H1 (cell line): ENCODE data around the gene TMEM163. TPM values are rescaled to one million over a fixed set of nuclear protein-coding genes. Genes with fewer than 3 reads are reported as not detected.

Experiments used
- CTCF ChIA-PET: fragments of 300-600 bp; sonication (Branson Sonifier 250); formaldehyde crosslinking; loops from one replicate; lab custom pipeline; 2021; ENCODE audit not compliant: partially characterized antibody; lab: Charles Lee
- POLR2A ChIA-PET: fragments of 300-600 bp; sonication (Branson Sonifier 250); formaldehyde crosslinking; loops from one replicate; lab custom pipeline; 2021; ENCODE audit warnings: inconsistent platforms; ENCODE audit not compliant: partially characterized antibody; lab: Charles Lee
- DNase-seq, 2 experiments: peaks; one replicate each; pipeline versions ENCODE4 v3.0.0 to v3.0.0-alpha.2; 2010 to 2022; ENCODE audit warnings: low spot score in 2 of 2, low read depth in 1 of 2, mixed read lengths in 1 of 2
- FAIRE-seq: peaks from 2 replicates; lab custom pipeline; 2011; peaks lifted over from hg19 to GRCh38; lab: Jason Lieb, UNC
- H2AFZ ChIP-seq: 2 replicates; pipeline ENCODE4 v1.8.1; 2012; ENCODE audit warnings: low read length, inconsistent platforms
- H2AK5ac ChIP-seq: 2 replicates; pipeline ENCODE4 v1.6.1; 2013; ENCODE audit warnings: low read depth, low read length
- H2BK120ac ChIP-seq: replicated peaks from 2 replicates; pipeline ENCODE3; 2013; ENCODE audit warnings: low read depth, low read length, inconsistent platforms
- H2BK12ac ChIP-seq: 2 replicates; pipeline ENCODE4 v1.6.1; 2013; ENCODE audit warnings: low read depth, low read length
- H2BK15ac ChIP-seq: 2 replicates; pipeline ENCODE4 v1.6.1; 2013; ENCODE audit warnings: low read length
- H2BK20ac ChIP-seq: 2 replicates; pipeline ENCODE4 v1.6.1; 2013; ENCODE audit warnings: low read length
- H2BK5ac ChIP-seq: 2 replicates; pipeline ENCODE4 v1.6.1; 2013; ENCODE audit warnings: low read depth, low read length
- H3K14ac ChIP-seq: 2 replicates; pipeline ENCODE4 v1.6.1; 2013; ENCODE audit warnings: inconsistent platforms; ENCODE audit not compliant: insufficient read length
- H3K18ac ChIP-seq: 2 replicates; pipeline ENCODE4 v1.6.1; 2013; ENCODE audit warnings: low read length; ENCODE audit errors: extremely low read depth
- H3K23ac ChIP-seq: 2 replicates; pipeline ENCODE4 v1.6.1; 2013; ENCODE audit warnings: inconsistent platforms; ENCODE audit not compliant: insufficient read length
- H3K23me2 ChIP-seq: 2 replicates; pipeline ENCODE4 v1.6.1; 2013; ENCODE audit warnings: low read depth, low read length
- H3K27ac ChIP-seq: 2 replicates; pipeline ENCODE4 v1.6.1; 2011; ENCODE audit warnings: low read depth, low read length, inconsistent platforms
- H3K27me3 ChIP-seq, 4 experiments: replicated peaks in 1 of 4; 1 replicate in 1 of 4; 2 replicates in 3 of 4; pipeline versions ENCODE4 v1.6.1 to v1.8.1; 2011 to 2013; ENCODE audit warnings: low read length in 3 of 4, mild to moderate bottlenecking in 3 of 4, inconsistent platforms in 2 of 4, mixed read lengths in 2 of 4, moderate library complexity in 1 of 4; ENCODE audit not compliant: control insufficient read depth in 3 of 4, insufficient read depth in 3 of 4; ENCODE audit errors: extremely low read depth in 1 of 4
- H3K36me3 ChIP-seq, 4 experiments: 2 replicates each; pipeline versions ENCODE4 v1.6.1 to v1.8.1; 2011 to 2013; ENCODE audit warnings: mild to moderate bottlenecking in 4 of 4, low read length in 3 of 4, moderate library complexity in 2 of 4, control low read depth in 1 of 4, inconsistent platforms in 1 of 4; ENCODE audit not compliant: insufficient read depth in 4 of 4, control insufficient read depth in 2 of 4
- H3K4ac ChIP-seq: replicated peaks from 2 replicates; pipeline ENCODE3; 2013; ENCODE audit warnings: low read length, low read depth, mixed read lengths, inconsistent platforms; ENCODE audit not compliant: insufficient read length
- H3K4me1 ChIP-seq, 4 experiments: replicated peaks in 1 of 4; 1 replicate in 1 of 4; 2 replicates in 3 of 4; pipeline versions ENCODE4 v1.6.1 to v1.8.1; 2011 to 2013; ENCODE audit warnings: low read length in 3 of 4, inconsistent platforms in 2 of 4, mixed read lengths in 1 of 4; ENCODE audit not compliant: insufficient read depth in 4 of 4, control insufficient read depth in 3 of 4
- H3K4me2 ChIP-seq, 2 experiments: 2 replicates each; pipeline versions ENCODE4 v1.6.1 to v1.8.1; 2011 to 2013; ENCODE audit warnings: low read depth in 2 of 2, low read length in 2 of 2, control low read depth in 1 of 2, inconsistent platforms in 1 of 2, mild to moderate bottlenecking in 1 of 2; ENCODE audit not compliant: insufficient read depth in 1 of 2
- H3K4me3 ChIP-seq, 4 experiments: fragments of 200-600, 300-600 bp in 1 of 4; sonication (generic), shearing (Covaris generic), sonication (Bioruptor Twin) in 1 of 4; 2 replicates each; pipeline versions ENCODE4 v1.5.1 to v1.8.1; 2011 to 2016; ENCODE audit warnings: low read length in 4 of 4, low read depth in 3 of 4, control low read depth in 2 of 4, inconsistent platforms in 2 of 4, mild to moderate bottlenecking in 2 of 4, mixed read lengths in 1 of 4, moderate library complexity in 1 of 4; ENCODE audit not compliant: insufficient read depth in 2 of 4; ENCODE audit errors: extremely low read depth in 1 of 4
- H3K56ac ChIP-seq: replicated peaks from 2 replicates; pipeline ENCODE3; 2013; ENCODE audit warnings: low read depth, mild to moderate bottlenecking, mixed read lengths, low read length, inconsistent platforms; ENCODE audit not compliant: insufficient read length
- H3K79me1 ChIP-seq: 2 replicates; pipeline ENCODE4 v1.6.1; 2013; ENCODE audit warnings: low read depth, low read length, control low read depth
- H3K79me2 ChIP-seq, 2 experiments: 2 replicates each; pipeline versions ENCODE4 v1.6.1 to v1.8.1; 2012 to 2013; ENCODE audit warnings: low read length in 2 of 2, mild to moderate bottlenecking in 2 of 2, inconsistent platforms in 1 of 2; ENCODE audit not compliant: insufficient read depth in 2 of 2, control insufficient read depth in 1 of 2
- H3K9ac ChIP-seq, 4 experiments: replicated peaks in 1 of 4; 1 replicate in 1 of 4; 2 replicates in 3 of 4; pipeline versions ENCODE4 v1.6.1 to v1.8.1; 2011 to 2013; ENCODE audit warnings: low read depth in 3 of 4, low read length in 3 of 4, control low read depth in 2 of 4, mild to moderate bottlenecking in 2 of 4, moderate library complexity in 2 of 4, inconsistent platforms in 1 of 4; ENCODE audit errors: extremely low read depth in 1 of 4
- H3K9me3 ChIP-seq, 2 experiments: 2 replicates each; pipeline versions ENCODE4 v1.6.1 to v1.8.1; 2012 to 2013; ENCODE audit warnings: mild to moderate bottlenecking in 2 of 2, moderate library complexity in 2 of 2, control low read depth in 1 of 2, inconsistent platforms in 1 of 2, low read depth in 1 of 2, low read length in 1 of 2, mixed read lengths in 1 of 2; ENCODE audit not compliant: insufficient read depth in 2 of 2
- H4K20me1 ChIP-seq, 2 experiments: replicated peaks in 1 of 2; 2 replicates each; pipeline versions ENCODE3 to v1.8.1; 2011 to 2013; ENCODE audit warnings: inconsistent platforms in 2 of 2, low read length in 2 of 2, mild to moderate bottlenecking in 1 of 2; ENCODE audit not compliant: insufficient read depth in 2 of 2, control insufficient read depth in 1 of 2
- H4K5ac ChIP-seq: 2 replicates; pipeline ENCODE4 v1.6.1; 2013; ENCODE audit warnings: low read length, low read depth, mixed read lengths, inconsistent platforms; ENCODE audit not compliant: insufficient read length
- H4K8ac ChIP-seq: 2 replicates; pipeline ENCODE4 v1.8.0; 2013; ENCODE audit warnings: mild to moderate bottlenecking, moderate library complexity, low read length, inconsistent platforms; ENCODE audit not compliant: insufficient read depth; ENCODE audit errors: extremely low read depth
- H4K91ac ChIP-seq: replicated peaks from 2 replicates; pipeline ENCODE3; 2013; ENCODE audit warnings: low read length, mixed read lengths, inconsistent platforms; ENCODE audit not compliant: insufficient read length
- CEBPB ChIP-seq: IDR thresholded peaks from 2 replicates; pipeline ENCODE4 v1.6.1; 2012; ENCODE audit warnings: low read depth, low read length
- GABPA ChIP-seq: IDR thresholded peaks from 2 replicates; pipeline ENCODE4 v1.6.1; 2011; ENCODE audit warnings: mild to moderate bottlenecking, low read length, moderate library complexity, borderline replicate concordance; ENCODE audit not compliant: insufficient read depth
- TAF7 ChIP-seq: optimal IDR thresholded peaks from 2 replicates; pipeline ENCODE3; 2011; ENCODE audit warnings: low read depth, mild to moderate bottlenecking, inconsistent platforms, low read length, moderate library complexity, borderline replicate concordance
- WGBS, 2 experiments: shearing (Covaris generic) in 1 of 2; methylation state at CpG; one replicate each; pipeline versions ENCODE4 v1.1.6 to v1.1.7; 2013 to 2015; ENCODE audit warnings: low lambda C conversion rate in 2 of 2, mixed read lengths in 2 of 2, inconsistent platforms in 1 of 2, low coverage in 1 of 2, missing lambda C conversion rate in 1 of 2; ENCODE audit not compliant: insufficient replicate concordance in 2 of 2, insufficient coverage in 1 of 2, insufficient read length in 1 of 2; ENCODE audit errors: extremely low coverage in 1 of 2, missing lambda C conversion rate in 1 of 2; 5-methylcytosine and 5-hydroxymethylcytosine counted together
- polyA plus RNA-seq, 7 experiments: library from polyadenylated mRNA; depleted of rRNA in 3 of 7; stranded (reverse) in 5 of 7; unstranded in 2 of 7; fragments of >200 nt in 5 of 7; fragments of 200-250 nt in 2 of 7; gene quantifications; 1 replicate in 5 of 7; 2 replicates in 1 of 7; 4 replicates in 1 of 7; pipeline versions ENCODE4 v1.2.1 to v1.2.3, GENCODE V29; 2011 to 2013; ENCODE audit warnings: missing spikeins in 2 of 7, mixed read lengths in 2 of 7
- total RNA-seq: library from RNA; stranded (reverse); fragmentation: NEBNext Ultra II Directional; extraction: Animal tissue kit (Norgen Biotek cat#: 25700); gene quantifications from 2 replicates; pipeline ENCODE4 v1.2.1, GENCODE V29; 2021

TMEM163 gene
- total and polyA plus RNA-seq, 2 of the 8 experiments (the other 6 are each of a cell fraction or from before 2014, with no cell fraction given), result 2.8 to 3.2 TPM

DNA sequence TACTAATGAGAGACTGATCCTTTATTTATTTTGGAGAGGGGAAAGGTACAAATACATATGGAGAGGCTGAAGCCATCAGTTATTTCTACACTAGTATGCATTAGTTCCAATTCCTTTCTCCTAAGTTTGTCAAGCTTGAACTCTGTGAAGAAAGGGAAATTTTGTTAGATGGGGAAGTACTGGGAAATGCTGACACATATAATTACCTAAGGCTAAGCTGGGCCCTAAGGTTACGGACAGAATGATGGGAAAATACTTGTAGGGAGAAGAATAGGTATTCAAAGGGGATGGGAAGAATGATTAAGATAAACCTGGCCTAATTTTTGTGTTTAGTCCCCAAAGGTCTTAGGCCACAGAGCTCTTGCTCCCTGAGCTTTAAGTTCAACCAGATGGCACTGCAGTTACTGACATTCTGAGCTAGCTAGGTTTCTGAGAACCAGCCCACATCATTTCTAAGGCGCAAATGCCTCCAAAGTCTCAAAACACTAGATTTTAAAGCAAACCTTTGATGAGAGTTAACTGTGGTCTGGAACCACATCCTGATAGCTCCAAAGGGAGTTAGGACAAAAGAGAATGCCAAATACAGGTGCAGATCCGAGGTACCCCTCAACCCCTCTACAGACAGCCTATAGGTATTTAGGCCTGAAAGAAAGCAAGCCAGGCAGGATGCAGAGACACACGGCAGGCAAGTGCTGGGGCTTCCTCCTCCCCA is 2.7 kb downstream of the TMEM163 start:
- no peak for DNase-seq
- CTCF ChIA-PET, result interaction anchor here (0.7 to 2.6 kb wide), 9 partner anchors 9 to 256 kb away, joined by 3 to 10 read pairs (median 3); no protein-coding TSS in a partner anchor
- H4K20me1 ChIP-seq, result peaks cover 0 to 2% of the 10 kb centered on the region in 2 experiments
- no peak for TF ChIP-seq TAF7
- no peak for TF ChIP-seq GABPA
- no peak for TF ChIP-seq CEBPB

More for the DNA sequence above, 2.7 kb downstream of the TMEM163 start:
- Histone ChIP-seq H3K79me1 (no peaks in the 10 kb centered on the region), H2BK12ac (no peak overlapping the region), H3K56ac (no peak overlapping the region), H2AFZ (no peak overlapping the region), H3K23me2 (peaks cover 14% of the 10 kb centered on the region), H2AK5ac (no peak overlapping the region), H2BK20ac (no peak overlapping the region), H3K4me1 (peaks cover 2 to 14% (median 3%) of the 10 kb centered on the region in 4 experiments; a peak in 6 of 7 replicates), H2BK5ac (no peak overlapping the region), H3K36me3 (0 out of 8 replicates have a peak, but pooled peaks cover 0 to 4% (median 0%) of the 10 kb centered on the region in 4 experiments), H3K79me2 (no peaks in the 10 kb centered on the region), H2BK120ac (no peak overlapping the region), H3K4me3 (no peak overlapping the region), H3K4me2 (peak overlapping the region in 1 of 2 experiments; percentile 86; a peak in 1 of 4 replicates), H3K14ac (no peak overlapping the region), H3K9me3 (no peaks in the 10 kb centered on the region), H4K91ac (no peak overlapping the region), H2BK15ac (no peak overlapping the region), H4K5ac (no peak overlapping the region), H3K18ac (no peak overlapping the region), H3K4ac (no peak overlapping the region), H3K27ac (no peak overlapping the region), H3K23ac (no peak overlapping the region), H3K27me3 (peaks cover 19 to 48% (median 41%) of the 10 kb centered on the region in 4 experiments), H4K8ac (no peak overlapping the region), H3K9ac (no peak overlapping the region)
- WGBS, 2 experiments, result 58% methylated on average over 4 of the region's 4 CpGs; no CpG with 5 or more reads in 1 of the 2 experiments
- FAIRE-seq, result no peak
- POLR2A ChIA-PET, result no interaction called here
